H1 (cell line): ENCODE measurements around the gene ZBTB20. TPM values are rescaled to one million over a fixed set of nuclear protein-coding genes. Genes with fewer than 3 reads are reported as not detected.
A peak's percentile ranks its signal among the peaks of the same experiment; 100 is the strongest.

Experiments used
- CTCF ChIA-PET: fragments of 300-600 bp; sonication (Branson Sonifier 250); formaldehyde crosslinking; loops from one replicate; lab custom pipeline; 2021; ENCODE audit not compliant: partially characterized antibody; lab: Charles Lee
- POLR2A ChIA-PET: fragments of 300-600 bp; sonication (Branson Sonifier 250); formaldehyde crosslinking; loops from one replicate; lab custom pipeline; 2021; ENCODE audit warnings: inconsistent platforms; ENCODE audit not compliant: partially characterized antibody; lab: Charles Lee
- DNase-seq, 2 experiments: peaks; one replicate each; pipeline versions ENCODE4 v3.0.0 to v3.0.0-alpha.2; 2010 to 2022; ENCODE audit warnings: low spot score in 2 of 2, low read depth in 1 of 2, mixed read lengths in 1 of 2
- FAIRE-seq: peaks from 2 replicates; lab custom pipeline; 2011; peaks lifted over from hg19 to GRCh38; lab: Jason Lieb, UNC
- H2AFZ ChIP-seq: 2 replicates; pipeline ENCODE4 v1.8.1; 2012; ENCODE audit warnings: low read length, inconsistent platforms
- H2AK5ac ChIP-seq: 2 replicates; pipeline ENCODE4 v1.6.1; 2013; ENCODE audit warnings: low read depth, low read length
- H2BK120ac ChIP-seq: replicated peaks from 2 replicates; pipeline ENCODE3; 2013; ENCODE audit warnings: low read depth, low read length, inconsistent platforms
- H2BK12ac ChIP-seq: 2 replicates; pipeline ENCODE4 v1.6.1; 2013; ENCODE audit warnings: low read depth, low read length
- H2BK15ac ChIP-seq: 2 replicates; pipeline ENCODE4 v1.6.1; 2013; ENCODE audit warnings: low read length
- H2BK20ac ChIP-seq: 2 replicates; pipeline ENCODE4 v1.6.1; 2013; ENCODE audit warnings: low read length
- H2BK5ac ChIP-seq: 2 replicates; pipeline ENCODE4 v1.6.1; 2013; ENCODE audit warnings: low read depth, low read length
- H3K14ac ChIP-seq: 2 replicates; pipeline ENCODE4 v1.6.1; 2013; ENCODE audit warnings: inconsistent platforms; ENCODE audit not compliant: insufficient read length
- H3K18ac ChIP-seq: 2 replicates; pipeline ENCODE4 v1.6.1; 2013; ENCODE audit warnings: low read length; ENCODE audit errors: extremely low read depth
- H3K23ac ChIP-seq: 2 replicates; pipeline ENCODE4 v1.6.1; 2013; ENCODE audit warnings: inconsistent platforms; ENCODE audit not compliant: insufficient read length
- H3K23me2 ChIP-seq: 2 replicates; pipeline ENCODE4 v1.6.1; 2013; ENCODE audit warnings: low read depth, low read length
- H3K27ac ChIP-seq: 2 replicates; pipeline ENCODE4 v1.6.1; 2011; ENCODE audit warnings: low read depth, low read length, inconsistent platforms
- H3K27me3 ChIP-seq, 4 experiments: replicated peaks in 1 of 4; 1 replicate in 1 of 4; 2 replicates in 3 of 4; pipeline versions ENCODE4 v1.6.1 to v1.8.1; 2011 to 2013; ENCODE audit warnings: low read length in 3 of 4, mild to moderate bottlenecking in 3 of 4, inconsistent platforms in 2 of 4, mixed read lengths in 2 of 4, moderate library complexity in 1 of 4; ENCODE audit not compliant: control insufficient read depth in 3 of 4, insufficient read depth in 3 of 4; ENCODE audit errors: extremely low read depth in 1 of 4
- H3K36me3 ChIP-seq, 4 experiments: 2 replicates each; pipeline versions ENCODE4 v1.6.1 to v1.8.1; 2011 to 2013; ENCODE audit warnings: mild to moderate bottlenecking in 4 of 4, low read length in 3 of 4, moderate library complexity in 2 of 4, control low read depth in 1 of 4, inconsistent platforms in 1 of 4; ENCODE audit not compliant: insufficient read depth in 4 of 4, control insufficient read depth in 2 of 4
- H3K4ac ChIP-seq: replicated peaks from 2 replicates; pipeline ENCODE3; 2013; ENCODE audit warnings: low read length, low read depth, mixed read lengths, inconsistent platforms; ENCODE audit not compliant: insufficient read length
- H3K4me1 ChIP-seq, 4 experiments: replicated peaks in 1 of 4; 1 replicate in 1 of 4; 2 replicates in 3 of 4; pipeline versions ENCODE4 v1.6.1 to v1.8.1; 2011 to 2013; ENCODE audit warnings: low read length in 3 of 4, inconsistent platforms in 2 of 4, mixed read lengths in 1 of 4; ENCODE audit not compliant: insufficient read depth in 4 of 4, control insufficient read depth in 3 of 4
- H3K4me2 ChIP-seq, 2 experiments: 2 replicates each; pipeline versions ENCODE4 v1.6.1 to v1.8.1; 2011 to 2013; ENCODE audit warnings: low read depth in 2 of 2, low read length in 2 of 2, control low read depth in 1 of 2, inconsistent platforms in 1 of 2, mild to moderate bottlenecking in 1 of 2; ENCODE audit not compliant: insufficient read depth in 1 of 2
- H3K4me3 ChIP-seq, 4 experiments: fragments of 200-600, 300-600 bp in 1 of 4; sonication (generic), shearing (Covaris generic), sonication (Bioruptor Twin) in 1 of 4; 2 replicates each; pipeline versions ENCODE4 v1.5.1 to v1.8.1; 2011 to 2016; ENCODE audit warnings: low read length in 4 of 4, low read depth in 3 of 4, control low read depth in 2 of 4, inconsistent platforms in 2 of 4, mild to moderate bottlenecking in 2 of 4, mixed read lengths in 1 of 4, moderate library complexity in 1 of 4; ENCODE audit not compliant: insufficient read depth in 2 of 4; ENCODE audit errors: extremely low read depth in 1 of 4
- H3K56ac ChIP-seq: replicated peaks from 2 replicates; pipeline ENCODE3; 2013; ENCODE audit warnings: low read depth, mild to moderate bottlenecking, mixed read lengths, low read length, inconsistent platforms; ENCODE audit not compliant: insufficient read length
- H3K79me1 ChIP-seq: 2 replicates; pipeline ENCODE4 v1.6.1; 2013; ENCODE audit warnings: low read depth, low read length, control low read depth
- H3K79me2 ChIP-seq, 2 experiments: 2 replicates each; pipeline versions ENCODE4 v1.6.1 to v1.8.1; 2012 to 2013; ENCODE audit warnings: low read length in 2 of 2, mild to moderate bottlenecking in 2 of 2, inconsistent platforms in 1 of 2; ENCODE audit not compliant: insufficient read depth in 2 of 2, control insufficient read depth in 1 of 2
- H3K9ac ChIP-seq, 4 experiments: replicated peaks in 1 of 4; 1 replicate in 1 of 4; 2 replicates in 3 of 4; pipeline versions ENCODE4 v1.6.1 to v1.8.1; 2011 to 2013; ENCODE audit warnings: low read depth in 3 of 4, low read length in 3 of 4, control low read depth in 2 of 4, mild to moderate bottlenecking in 2 of 4, moderate library complexity in 2 of 4, inconsistent platforms in 1 of 4; ENCODE audit errors: extremely low read depth in 1 of 4
- H3K9me3 ChIP-seq, 2 experiments: 2 replicates each; pipeline versions ENCODE4 v1.6.1 to v1.8.1; 2012 to 2013; ENCODE audit warnings: mild to moderate bottlenecking in 2 of 2, moderate library complexity in 2 of 2, control low read depth in 1 of 2, inconsistent platforms in 1 of 2, low read depth in 1 of 2, low read length in 1 of 2, mixed read lengths in 1 of 2; ENCODE audit not compliant: insufficient read depth in 2 of 2
- H4K20me1 ChIP-seq, 2 experiments: replicated peaks in 1 of 2; 2 replicates each; pipeline versions ENCODE3 to v1.8.1; 2011 to 2013; ENCODE audit warnings: inconsistent platforms in 2 of 2, low read length in 2 of 2, mild to moderate bottlenecking in 1 of 2; ENCODE audit not compliant: insufficient read depth in 2 of 2, control insufficient read depth in 1 of 2
- H4K5ac ChIP-seq: 2 replicates; pipeline ENCODE4 v1.6.1; 2013; ENCODE audit warnings: low read length, low read depth, mixed read lengths, inconsistent platforms; ENCODE audit not compliant: insufficient read length
- H4K8ac ChIP-seq: 2 replicates; pipeline ENCODE4 v1.8.0; 2013; ENCODE audit warnings: mild to moderate bottlenecking, moderate library complexity, low read length, inconsistent platforms; ENCODE audit not compliant: insufficient read depth; ENCODE audit errors: extremely low read depth
- H4K91ac ChIP-seq: replicated peaks from 2 replicates; pipeline ENCODE3; 2013; ENCODE audit warnings: low read length, mixed read lengths, inconsistent platforms; ENCODE audit not compliant: insufficient read length
- BCL11A ChIP-seq, 2 experiments: IDR thresholded peaks; one replicate each; pipeline ENCODE4 v1.6.1; 2011; ENCODE audit warnings: low read depth in 2 of 2, low read length in 2 of 2, mild to moderate bottlenecking in 2 of 2
- EGR1 ChIP-seq: IDR thresholded peaks from 2 replicates; pipeline ENCODE4 v1.6.1; 2011; ENCODE audit warnings: low read depth, low read length, borderline replicate concordance
- PHF8 ChIP-seq: fragments of 200-600 bp; sonication (generic); conservative IDR thresholded peaks from 2 replicates; pipeline ENCODE4 v1.7.1; 2012; ENCODE audit warnings: low read depth, mild to moderate bottlenecking, inconsistent platforms, low read length, moderate library complexity
- RFX5 ChIP-seq: IDR thresholded peaks from 2 replicates; pipeline ENCODE4 v1.6.1; 2011; ENCODE audit warnings: low read depth, low read length, improper control_type of control experiment, borderline replicate concordance
- YY1 ChIP-seq: IDR thresholded peaks from 2 replicates; pipeline ENCODE4 v1.6.1; 2011; ENCODE audit warnings: low read depth, mild to moderate bottlenecking, low read length
- WGBS, 2 experiments: shearing (Covaris generic) in 1 of 2; methylation state at CpG; one replicate each; pipeline versions ENCODE4 v1.1.6 to v1.1.7; 2013 to 2015; ENCODE audit warnings: low lambda C conversion rate in 2 of 2, mixed read lengths in 2 of 2, inconsistent platforms in 1 of 2, low coverage in 1 of 2, missing lambda C conversion rate in 1 of 2; ENCODE audit not compliant: insufficient replicate concordance in 2 of 2, insufficient coverage in 1 of 2, insufficient read length in 1 of 2; ENCODE audit errors: extremely low coverage in 1 of 2, missing lambda C conversion rate in 1 of 2; 5-methylcytosine and 5-hydroxymethylcytosine counted together
- polyA plus RNA-seq, 7 experiments: library from polyadenylated mRNA; depleted of rRNA in 3 of 7; stranded (reverse) in 5 of 7; unstranded in 2 of 7; fragments of >200 nt in 5 of 7; fragments of 200-250 nt in 2 of 7; gene quantifications; 1 replicate in 5 of 7; 2 replicates in 1 of 7; 4 replicates in 1 of 7; pipeline versions ENCODE4 v1.2.1 to v1.2.3, GENCODE V29; 2011 to 2013; ENCODE audit warnings: missing spikeins in 2 of 7, mixed read lengths in 2 of 7
- total RNA-seq: library from RNA; stranded (reverse); fragmentation: NEBNext Ultra II Directional; extraction: Animal tissue kit (Norgen Biotek cat#: 25700); gene quantifications from 2 replicates; pipeline ENCODE4 v1.2.1, GENCODE V29; 2021

Gene ZBTB20
- total and polyA plus RNA-seq, 2 of the 8 experiments (the other 6 are each of a cell fraction or from before 2014, with no cell fraction given), result 0.35 to 1.3 TPM

DNA sequence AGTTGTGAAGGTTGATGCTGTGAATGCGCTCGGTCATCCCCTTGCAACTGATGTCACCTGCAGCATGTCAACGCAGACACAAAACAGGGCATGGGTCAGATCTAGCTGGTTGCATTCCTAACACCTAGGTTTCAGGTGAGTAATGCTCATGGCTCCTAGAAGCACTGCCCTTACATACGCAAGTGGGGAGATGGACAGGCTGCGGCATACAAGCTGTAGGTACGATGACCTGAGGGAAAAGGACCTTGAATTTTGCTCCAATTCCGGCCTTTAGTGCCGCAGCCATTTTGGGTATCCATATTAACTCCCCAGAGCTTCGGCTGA, 795.3 kb downstream of the ZBTB20 start:
- Histone ChIP-seq H2BK15ac (no peak overlapping the region), H4K20me1 (no peaks in the 10 kb centered on the region), H3K18ac (no peak overlapping the region), H3K4ac (no peak overlapping the region), H3K23ac (no peak overlapping the region)
- no peak for FAIRE-seq
- TF ChIP-seq EGR1 (no peak), PHF8 (no peak), YY1 (no peak), RFX5 (no peak), BCL11A (IDR thresholded peaks at IDR 0.05; ENCODE audit: low read depth in 2 of 2, low read length in 2 of 2) (no peak)
- TF ChIP-seq, all 59 proteins: peak for 0
- H4K8ac ChIP-seq, result no peak overlapping the region
- H3K79me2 ChIP-seq, result no peaks in the 10 kb centered on the region
- no peaks in the 10 kb centered on the region for H3K23me2 ChIP-seq
- no peaks in the 10 kb centered on the region for H3K27me3 ChIP-seq
- ChIA-PET POLR2A (no interaction called here), CTCF (interaction anchor here (3.3 to 4.1 kb wide), 2 partner anchors 12 to 32 kb away, joined by 9 to 17 read pairs; no protein-coding TSS in a partner anchor)
- H3K4me1 ChIP-seq, result peaks cover 6 to 16% (median 8%) of the 10 kb centered on the region in 4 experiments
- H3K36me3 ChIP-seq, result no peaks in the 10 kb centered on the region
- no peaks in the 10 kb centered on the region; a peak in 1 of 4 replicates for H3K9me3 ChIP-seq
- no peak overlapping the region for H4K91ac ChIP-seq
- no peak overlapping the region for H3K4me2 ChIP-seq
- H3K56ac ChIP-seq, result no peak overlapping the region
- DNase-seq, result no peak
- no peak overlapping the region for H3K14ac ChIP-seq
- 0 out of 2 replicates have a peak overlapping the region, but pooled peaks have one; percentile 36 for H2BK5ac ChIP-seq
- no peak overlapping the region for H3K4me3 ChIP-seq
- WGBS, 2 experiments, result 93% methylated on average over 9 of the region's 9 CpGs; no CpG with 5 or more reads in 1 of the 2 experiments
- H2AK5ac ChIP-seq, result no peak overlapping the region
- H4K5ac ChIP-seq, result no peak overlapping the region
- H2BK120ac ChIP-seq, result no peak overlapping the region
- no peak overlapping the region for H2BK12ac ChIP-seq
- no peak overlapping the region for H3K9ac ChIP-seq
- no peak overlapping the region for H3K27ac ChIP-seq
- H2AFZ ChIP-seq, result no peak overlapping the region
- H2BK20ac ChIP-seq, result peak overlapping the region; percentile 0; the same call in 1 of the 2 replicates
- H3K79me1 ChIP-seq, result no peaks in the 10 kb centered on the region; the same call in 1 of the 2 replicates
